Measurements from ENCODE around the gene TSHR.

Gene TSHR

DNA sequence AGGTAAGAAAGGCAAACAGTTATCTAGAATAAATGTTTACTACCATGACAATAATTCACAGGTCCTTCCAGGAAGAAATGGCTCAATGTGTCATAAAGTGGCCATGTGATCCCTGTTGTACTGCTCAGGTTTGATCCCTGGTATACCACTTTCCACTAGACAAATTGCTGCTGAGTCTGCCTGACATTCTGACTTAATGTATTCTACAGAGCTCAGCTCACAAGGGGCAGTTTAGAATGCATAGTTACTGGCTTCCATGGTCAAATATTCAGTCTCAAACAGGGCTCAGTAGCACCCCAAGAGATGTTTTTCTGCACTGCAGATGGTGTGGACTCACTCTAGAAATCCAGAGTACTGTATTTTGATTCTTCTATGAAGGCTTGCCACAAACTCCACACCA lies 21.8 kb downstream of the TSHR start:
- Histone ChIP-seq H3K4me1 (ENCODE audit: control insufficient read depth, insufficient read depth, low read depth, low read length) (peaks cover 2% of the 10 kb centered on the region), H3K14ac (ENCODE audit: low read length in 2 of 2) (no peak overlapping the region), H3K9ac (ENCODE audit: low read length) (no peak overlapping the region), H3K9me3 (ENCODE audit: control insufficient read depth, low read length) (no peaks in the 10 kb centered on the region), H3K23ac (ENCODE audit: low read length in 2 of 2) (no peak overlapping the region), H2AFZ (ENCODE audit: low read depth, low read length) (no peak overlapping the region), H3K27ac (ENCODE audit: low read length, poor library complexity, severe bottlenecking) (no peak overlapping the region), H2BK12ac (ENCODE audit: low read length in 2 of 2) (no peak overlapping the region), H3K36me3 (ENCODE audit: control insufficient read depth in 1 of 2, insufficient read depth in 2 of 2, low read depth in 1 of 2, low read length in 2 of 2) (no peaks in the 10 kb centered on the region), H2AK5ac (ENCODE audit: low read length, severe bottlenecking) (no peak overlapping the region), H2BK15ac (ENCODE audit: low read depth, poor library complexity, severe bottlenecking) (no peak overlapping the region), H3K4me2 (ENCODE audit: low read length, poor library complexity, severe bottlenecking) (no peak overlapping the region), H4K8ac (ENCODE audit: low read length) (no peak overlapping the region), H2BK120ac (ENCODE audit: low read depth, low read length) (no peak overlapping the region), H3K4me3 (ENCODE audit: insufficient read depth in 1 of 2, low read depth in 1 of 2, low read length in 2 of 2) (no peak overlapping the region), H4K91ac (ENCODE audit: low read length) (no peak overlapping the region), H3K27me3 (ENCODE audit: control insufficient read depth in 1 of 2, insufficient read depth in 1 of 2, low read length in 2 of 2) (peaks cover 50 to 67% of the 10 kb centered on the region in 2 experiments), H3K79me1 (replicated peaks; ENCODE audit: low read length, poor library complexity, severe bottlenecking) (no peaks in the 10 kb centered on the region), H2BK5ac (ENCODE audit: low read depth, low read length, poor library complexity, severe bottlenecking) (no peak overlapping the region), H3K18ac (ENCODE audit: low read depth in 1 of 2, low read length in 2 of 2) (no peak overlapping the region), H3K4ac (ENCODE audit: low read depth in 1 of 2, low read length in 2 of 2) (no peak overlapping the region)
- no peak for DNase-seq

DNA sequence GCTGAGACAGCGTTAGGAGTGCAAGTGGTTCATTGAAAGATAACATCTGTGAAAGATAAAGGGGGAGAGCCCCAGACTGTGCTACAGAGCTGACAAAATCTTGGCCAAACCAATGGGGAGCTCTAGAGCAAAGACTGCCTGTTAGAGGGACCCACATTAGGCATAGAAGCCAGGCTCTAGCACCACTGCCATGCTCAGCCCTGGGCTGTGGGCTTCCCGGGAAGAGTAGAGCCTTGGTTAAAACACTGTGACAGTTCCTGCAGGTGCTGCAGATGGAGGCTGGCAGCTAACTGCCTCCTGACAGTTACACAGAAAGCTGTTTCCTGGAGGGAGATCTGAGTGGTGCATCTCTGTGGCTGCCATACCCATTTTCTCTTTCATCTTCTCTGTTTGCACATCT lies 23.0 kb downstream of the TSHR start:
- H2AK5ac ChIP-seq (ENCODE audit: low read length, severe bottlenecking) = no peak overlapping the region
- no peak overlapping the region for H3K18ac ChIP-seq (ENCODE audit: low read depth in 1 of 2, low read length in 2 of 2)
- no peak overlapping the region for H2BK15ac ChIP-seq (ENCODE audit: low read depth, poor library complexity, severe bottlenecking)
- no peak overlapping the region for H2AFZ ChIP-seq (ENCODE audit: low read depth, low read length)
- 59% methylated on average over 2 of the region's 2 CpGs for WGBS
- H3K9ac ChIP-seq (ENCODE audit: low read length) = no peak overlapping the region
- H4K8ac ChIP-seq (ENCODE audit: low read length) = no peak overlapping the region
- H3K14ac ChIP-seq (ENCODE audit: low read length in 2 of 2) = no peak overlapping the region
- no peak overlapping the region for H3K23ac ChIP-seq (ENCODE audit: low read length in 2 of 2)
- H3K27me3 ChIP-seq (ENCODE audit: control insufficient read depth in 1 of 2, insufficient read depth in 1 of 2, low read length in 2 of 2) = peaks cover 48 to 68% of the 10 kb centered on the region in 2 experiments
- H4K91ac ChIP-seq (ENCODE audit: low read length) = no peak overlapping the region
- H2BK5ac ChIP-seq (ENCODE audit: low read depth, low read length, poor library complexity, severe bottlenecking) = no peak overlapping the region
- H3K4me1 ChIP-seq (ENCODE audit: control insufficient read depth, insufficient read depth, low read depth, low read length) = peaks cover 2% of the 10 kb centered on the region
- no peak overlapping the region for H3K4me3 ChIP-seq (ENCODE audit: insufficient read depth in 1 of 2, low read depth in 1 of 2, low read length in 2 of 2)
- no peak overlapping the region for H3K4me2 ChIP-seq (ENCODE audit: low read length, poor library complexity, severe bottlenecking)
- no peaks in the 10 kb centered on the region for H3K79me1 ChIP-seq (replicated peaks; ENCODE audit: low read length, poor library complexity, severe bottlenecking)
- H3K4ac ChIP-seq (ENCODE audit: low read depth in 1 of 2, low read length in 2 of 2) = no peak overlapping the region
- H3K36me3 ChIP-seq (ENCODE audit: control insufficient read depth in 1 of 2, insufficient read depth in 2 of 2, low read depth in 1 of 2, low read length in 2 of 2) = no peaks in the 10 kb centered on the region
- no peaks in the 10 kb centered on the region for H3K9me3 ChIP-seq (ENCODE audit: control insufficient read depth, low read length)
- DNase-seq = no peak
- no peak overlapping the region for H2BK12ac ChIP-seq (ENCODE audit: low read length in 2 of 2)
- no peak overlapping the region for H2BK120ac ChIP-seq (ENCODE audit: low read depth, low read length)
- H3K27ac ChIP-seq (ENCODE audit: low read length, poor library complexity, severe bottlenecking) = no peak overlapping the region

DNA sequence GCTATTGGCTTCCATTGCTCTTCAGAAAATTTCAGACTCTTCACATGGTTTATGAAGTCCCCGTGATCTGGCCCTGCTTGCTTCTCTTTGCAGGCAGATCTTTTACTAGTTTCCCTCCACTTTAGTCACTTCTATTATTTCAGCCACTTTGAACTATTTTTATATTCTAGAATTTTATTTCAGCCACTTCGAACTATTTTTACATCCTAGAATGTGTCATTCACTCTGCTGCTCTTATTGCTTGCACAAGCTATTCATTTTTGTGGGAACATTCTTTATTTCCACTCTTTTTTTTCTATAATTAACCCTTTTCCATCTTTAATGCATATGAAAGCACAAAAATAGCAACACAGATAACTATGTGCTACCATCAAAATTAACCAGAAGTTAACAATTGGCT lies 24.5 kb downstream of the TSHR start:
- H2AFZ ChIP-seq (ENCODE audit: low read depth, low read length) = no peak overlapping the region
- no peak overlapping the region for H3K4me3 ChIP-seq (ENCODE audit: insufficient read depth in 1 of 2, low read depth in 1 of 2, low read length in 2 of 2)
- no peak overlapping the region for H2BK12ac ChIP-seq (ENCODE audit: low read length in 2 of 2)
- H2BK120ac ChIP-seq (ENCODE audit: low read depth, low read length) = no peak overlapping the region
- no peak overlapping the region for H4K8ac ChIP-seq (ENCODE audit: low read length)
- WGBS = 72% methylated on average over 2 of the region's 2 CpGs
- H4K91ac ChIP-seq (ENCODE audit: low read length) = no peak overlapping the region
- no peak overlapping the region for H3K14ac ChIP-seq (ENCODE audit: low read length in 2 of 2)
- no peak overlapping the region for H3K27ac ChIP-seq (ENCODE audit: low read length, poor library complexity, severe bottlenecking)
- H3K4me1 ChIP-seq (ENCODE audit: control insufficient read depth, insufficient read depth, low read depth, low read length) = no peaks in the 10 kb centered on the region
- no peak for DNase-seq
- no peaks in the 10 kb centered on the region for H3K79me1 ChIP-seq (replicated peaks; ENCODE audit: low read length, poor library complexity, severe bottlenecking)
- no peak overlapping the region for H2AK5ac ChIP-seq (ENCODE audit: low read length, severe bottlenecking)
- no peak overlapping the region for H3K4me2 ChIP-seq (ENCODE audit: low read length, poor library complexity, severe bottlenecking)
- no peak overlapping the region for H3K4ac ChIP-seq (ENCODE audit: low read depth in 1 of 2, low read length in 2 of 2)
- no peak overlapping the region for H3K9ac ChIP-seq (ENCODE audit: low read length)
- H3K9me3 ChIP-seq (ENCODE audit: control insufficient read depth, low read length) = no peaks in the 10 kb centered on the region
- peaks cover 57 to 76% of the 10 kb centered on the region in 2 experiments for H3K27me3 ChIP-seq (ENCODE audit: control insufficient read depth in 1 of 2, insufficient read depth in 1 of 2, low read length in 2 of 2)
- no peak overlapping the region for H3K18ac ChIP-seq (ENCODE audit: low read depth in 1 of 2, low read length in 2 of 2)
- H2BK15ac ChIP-seq (ENCODE audit: low read depth, poor library complexity, severe bottlenecking) = no peak overlapping the region
- H2BK5ac ChIP-seq (ENCODE audit: low read depth, low read length, poor library complexity, severe bottlenecking) = no peak overlapping the region
- H3K36me3 ChIP-seq (ENCODE audit: control insufficient read depth in 1 of 2, insufficient read depth in 2 of 2, low read depth in 1 of 2, low read length in 2 of 2) = no peaks in the 10 kb centered on the region
- no peak overlapping the region for H3K23ac ChIP-seq (ENCODE audit: low read length in 2 of 2)

DNA sequence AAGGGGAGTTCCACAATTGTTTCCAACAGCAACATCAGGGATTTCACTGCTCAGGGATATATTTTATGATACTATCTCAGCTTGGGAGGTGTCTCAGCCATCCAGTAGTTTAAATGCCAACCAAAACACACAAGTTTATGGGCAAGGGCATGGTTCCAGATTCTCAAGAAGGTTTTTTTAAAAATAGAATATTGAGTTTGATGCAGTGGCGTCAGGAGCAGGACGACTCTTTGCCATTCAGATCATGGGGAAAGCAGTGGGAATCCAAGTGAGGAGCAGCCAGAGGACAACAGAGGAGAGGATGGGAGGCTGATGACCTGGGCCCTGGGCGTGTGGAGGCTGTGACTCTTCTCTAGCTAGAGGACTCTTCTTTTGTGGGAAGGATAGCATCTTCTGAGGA lies 25.7 kb downstream of the TSHR start:
- Histone ChIP-seq H2AFZ (ENCODE audit: low read depth, low read length) (no peak overlapping the region), H3K4me1 (ENCODE audit: control insufficient read depth, insufficient read depth, low read depth, low read length) (no peaks in the 10 kb centered on the region), H2BK15ac (ENCODE audit: low read depth, poor library complexity, severe bottlenecking) (no peak overlapping the region), H3K9ac (ENCODE audit: low read length) (no peak overlapping the region), H3K36me3 (ENCODE audit: control insufficient read depth in 1 of 2, insufficient read depth in 2 of 2, low read depth in 1 of 2, low read length in 2 of 2) (no peaks in the 10 kb centered on the region), H3K9me3 (ENCODE audit: control insufficient read depth, low read length) (no peaks in the 10 kb centered on the region), H4K8ac (ENCODE audit: low read length) (no peak overlapping the region), H2BK12ac (ENCODE audit: low read length in 2 of 2) (no peak overlapping the region), H3K4ac (ENCODE audit: low read depth in 1 of 2, low read length in 2 of 2) (no peak overlapping the region), H3K4me2 (ENCODE audit: low read length, poor library complexity, severe bottlenecking) (no peak overlapping the region), H3K4me3 (ENCODE audit: insufficient read depth in 1 of 2, low read depth in 1 of 2, low read length in 2 of 2) (no peak overlapping the region), H2BK5ac (ENCODE audit: low read depth, low read length, poor library complexity, severe bottlenecking) (no peak overlapping the region), H2BK120ac (ENCODE audit: low read depth, low read length) (no peak overlapping the region), H4K91ac (ENCODE audit: low read length) (no peak overlapping the region), H3K14ac (ENCODE audit: low read length in 2 of 2) (no peak overlapping the region), H2AK5ac (ENCODE audit: low read length, severe bottlenecking) (no peak overlapping the region), H3K27ac (ENCODE audit: low read length, poor library complexity, severe bottlenecking) (no peak overlapping the region), H3K27me3 (ENCODE audit: control insufficient read depth in 1 of 2, insufficient read depth in 1 of 2, low read length in 2 of 2) (peaks cover 56 to 67% of the 10 kb centered on the region in 2 experiments), H3K79me1 (replicated peaks; ENCODE audit: low read length, poor library complexity, severe bottlenecking) (no peaks in the 10 kb centered on the region), H3K23ac (ENCODE audit: low read length in 2 of 2) (no peak overlapping the region), H3K18ac (ENCODE audit: low read depth in 1 of 2, low read length in 2 of 2) (no peak overlapping the region)
- 76% methylated on average over 3 of the region's 3 CpGs for WGBS
- DNase-seq = no peak

Measured in mesenchymal stem cell (in vitro differentiated cells and primary cell).